HEK293 (cell line): ENCODE data around the gene SLC48A1.

Source experiments
- BCL6B ChIP-seq: fragments of 450-650 bp; formaldehyde crosslinking; IDR thresholded peaks from 2 replicates; pipeline ENCODE4 v1.5.1; 2017; ENCODE audit warnings: missing biosample characterization, missing genetic modification characterization
- KLF1 ChIP-seq: fragments of 450-650 bp; formaldehyde crosslinking; IDR thresholded peaks from 2 replicates; pipeline ENCODE4 v1.5.1; 2016; ENCODE audit warnings: missing biosample characterization, missing genetic modification characterization
- KLF16 ChIP-seq: fragments of 450-650 bp; formaldehyde crosslinking; IDR thresholded peaks from 2 replicates; pipeline ENCODE4 v1.5.1; 2017; ENCODE audit warnings: missing biosample characterization, missing genetic modification characterization
- KLF7 ChIP-seq: fragments of 450-650 bp; formaldehyde crosslinking; IDR thresholded peaks from 2 replicates; pipeline ENCODE4 v1.5.1; 2016; ENCODE audit warnings: missing biosample characterization, missing genetic modification characterization, borderline replicate concordance
- PRDM10 ChIP-seq: fragments of 450-650 bp; formaldehyde crosslinking; IDR thresholded peaks from 2 replicates; pipeline ENCODE4 v1.5.1; 2016; ENCODE audit warnings: missing biosample characterization, missing genetic modification characterization
- PRDM2 ChIP-seq: fragments of 450-650 bp; formaldehyde crosslinking; IDR thresholded peaks from 2 replicates; pipeline ENCODE4 v1.5.1; 2016; ENCODE audit warnings: missing biosample characterization, missing genetic modification characterization, borderline replicate concordance
- SALL2 ChIP-seq: fragments of 450-650 bp; formaldehyde crosslinking; IDR thresholded peaks from 2 replicates; pipeline ENCODE4 v1.5.0; 2017; ENCODE audit warnings: missing biosample characterization, mild to moderate bottlenecking, missing genetic modification characterization, borderline replicate concordance
- SCRT2 ChIP-seq: fragments of 450-650 bp; formaldehyde crosslinking; IDR thresholded peaks from 2 replicates; pipeline ENCODE4 v1.5.1; 2016; ENCODE audit warnings: missing biosample characterization, missing genetic modification characterization
- SP3 ChIP-seq: fragments of 450-650 bp; formaldehyde crosslinking; IDR thresholded peaks from 2 replicates; pipeline ENCODE4 v1.5.1; 2016; ENCODE audit warnings: missing biosample characterization, missing genetic modification characterization
- ZBTB21 ChIP-seq: fragments of 450-650 bp; formaldehyde crosslinking; IDR thresholded peaks from 2 replicates; pipeline ENCODE4 v1.5.1; 2017; ENCODE audit warnings: missing biosample characterization, missing genetic modification characterization
- ZBTB44 ChIP-seq: fragments of 450-650 bp; IDR thresholded peaks from 2 replicates; pipeline ENCODE4 v1.5.1; 2018; ENCODE audit warnings: missing biosample characterization, mild to moderate bottlenecking, missing genetic modification characterization
- ZEB2 ChIP-seq: fragments of 450-650 bp; formaldehyde crosslinking; IDR thresholded peaks from 2 replicates; pipeline ENCODE4 v1.5.1; 2016; ENCODE audit warnings: missing biosample characterization, missing genetic modification characterization
- ZIC2 ChIP-seq: fragments of 450-650 bp; formaldehyde crosslinking; IDR thresholded peaks from 2 replicates; pipeline ENCODE4 v1.5.1; 2016; ENCODE audit warnings: missing biosample characterization, missing genetic modification characterization
- ZNF112 ChIP-seq: fragments of 450-650 bp; formaldehyde crosslinking; IDR thresholded peaks from 2 replicates; pipeline ENCODE4 v1.5.0; 2017; ENCODE audit warnings: missing biosample characterization, missing genetic modification characterization
- ZNF121 ChIP-seq: fragments of 450-650 bp; formaldehyde crosslinking; IDR thresholded peaks from 2 replicates; pipeline ENCODE4 v1.5.1; 2016; ENCODE audit warnings: missing biosample characterization, missing genetic modification characterization
- ZNF18 ChIP-seq: fragments of 450-650 bp; formaldehyde crosslinking; IDR thresholded peaks from 2 replicates; pipeline ENCODE4 v1.5.1; 2016; ENCODE audit warnings: missing biosample characterization, missing genetic modification characterization
- ZNF214 ChIP-seq: fragments of 450-650 bp; formaldehyde crosslinking; IDR thresholded peaks from 2 replicates; pipeline ENCODE4 v1.5.1; 2017; ENCODE audit warnings: missing biosample characterization, mild to moderate bottlenecking, missing genetic modification characterization, borderline replicate concordance
- ZNF26 ChIP-seq: fragments of 450-650 bp; formaldehyde crosslinking; IDR thresholded peaks from 2 replicates; pipeline ENCODE4 v1.5.1; 2016; ENCODE audit warnings: missing biosample characterization, missing genetic modification characterization
- ZNF302 ChIP-seq: fragments of 450-650 bp; formaldehyde crosslinking; IDR thresholded peaks from 2 replicates; pipeline ENCODE4 v1.5.1; 2016; ENCODE audit warnings: missing biosample characterization, missing genetic modification characterization, low read depth
- ZNF549 ChIP-seq: fragments of 450-650 bp; IDR thresholded peaks from 2 replicates; pipeline ENCODE4 v1.5.1; 2018; ENCODE audit warnings: missing biosample characterization, missing genetic modification characterization, mild to moderate bottlenecking, inconsistent platforms, moderate library complexity
- ZNF658 ChIP-seq: fragments of 450-650 bp; formaldehyde crosslinking; IDR thresholded peaks from 2 replicates; pipeline ENCODE4; 2016; ENCODE audit warnings: missing biosample characterization, missing genetic modification characterization
- ZNF670 ChIP-seq: fragments of 450-650 bp; formaldehyde crosslinking; IDR thresholded peaks from 2 replicates; pipeline ENCODE4 v1.5.1; 2016; ENCODE audit warnings: missing biosample characterization, missing genetic modification characterization, low read depth
- ZNF791 ChIP-seq: fragments of 450-650 bp; formaldehyde crosslinking; IDR thresholded peaks from 2 replicates; pipeline ENCODE4 v1.5.1; 2016; ENCODE audit warnings: missing biosample characterization, missing genetic modification characterization
- ZSCAN16 ChIP-seq: fragments of 450-650 bp; formaldehyde crosslinking; IDR thresholded peaks from 2 replicates; pipeline ENCODE4 v1.5.1; 2016; ENCODE audit warnings: missing biosample characterization, missing genetic modification characterization

The SLC48A1 gene

GRCh38 chr12:47828976-47829482 is 56.0 kb downstream of the SLC48A1 start (continued):
- TF ChIP-seq ZSCAN16 (no peak), ZNF670 (tag by site-specific recombination) (no peak), ZNF302 (tag by site-specific recombination) (no peak), ZBTB44 (tag by site-specific recombination) (no peak), SCRT2 (tag by site-specific recombination) (no peak), ZNF549 (tag by site-specific recombination) (no peak), ZNF112 (tag by site-specific recombination) (no peak), PRDM2 (tag by site-specific recombination) (no peak), SP3 (tag by site-specific recombination) (peak; percentile 57), BCL6B (tag by site-specific recombination) (no peak), ZNF18 (no peak), KLF7 (tag by site-specific recombination) (no peak), SALL2 (tag by site-specific recombination) (no peak), KLF16 (tag by site-specific recombination) (0 out of 2 replicates have a peak, but pooled peaks have one; percentile 30), ZBTB21 (tag by site-specific recombination) (no peak), ZNF658 (tag by site-specific recombination) (no peak), KLF1 (tag by site-specific recombination) (0 out of 2 replicates have a peak, but pooled peaks have one; percentile 50), ZNF791 (tag by site-specific recombination) (no peak), ZNF26 (tag by site-specific recombination) (no peak), ZNF214 (tag by site-specific recombination) (no peak), ZIC2 (tag by site-specific recombination) (no peak), ZEB2 (tag by site-specific recombination) (no peak), PRDM10 (tag by site-specific recombination) (peak; percentile 91), ZNF121 (tag by site-specific recombination) (no peak)
